Choroid plexus epithelial cell (primary cell): Measurements from ENCODE around the gene ELAVL1.

Experiments
- DNase-seq: peaks from one replicate; pipeline ENCODE4 v3.0.0-alpha.2; 2010; ENCODE audit warnings: low read depth
- H3K4me3 ChIP-seq: 2 replicates; pipeline ENCODE4 v1.5.1; 2011; ENCODE audit warnings: low read depth, mild to moderate bottlenecking, control low read depth, low read length, moderate library complexity
- CTCF ChIP-seq: conservative IDR thresholded peaks from 2 replicates; pipeline ENCODE4 v1.5.1; 2011; ENCODE audit warnings: low read depth, mild to moderate bottlenecking, control low read depth, inconsistent platforms, low read length, moderate library complexity

The ELAVL1 gene

GRCh38 chr19:7994114-7994513 lies 11.3 kb downstream of the ELAVL1 start:
- no peak for DNase-seq
- H3K4me3 ChIP-seq = no peak overlapping the region
- TF ChIP-seq CTCF = no peak

- no peak for DNase-seq
- H3K4me3 ChIP-seq = no peak overlapping the region
- no peak for TF ChIP-seq CTCF
Observed at GRCh38 chr19:7993560-7993959, 11.9 kb downstream of the ELAVL1 start.

- no peak for DNase-seq
- no peak for TF ChIP-seq CTCF
- H3K4me3 ChIP-seq = no peak overlapping the region
Observed at GRCh38 chr19:7992575-7992974, 12.9 kb downstream of the ELAVL1 start.

- TF ChIP-seq CTCF = no peak
- peak; percentile 33 for DNase-seq
Observed at GRCh38 chr19:7989071-7989575, 16.3 kb downstream of the ELAVL1 start.

GRCh38 chr19:7988307-7988706 lies 17.1 kb downstream of the ELAVL1 start:
- DNase-seq = no peak
- H3K4me3 ChIP-seq = no peak overlapping the region
- TF ChIP-seq CTCF = no peak

More at GRCh38 chr19:7989071-7989575, 16.3 kb downstream of the ELAVL1 start:
- no peak overlapping the region for H3K4me3 ChIP-seq

- H3K4me3 ChIP-seq = no peak overlapping the region
- no peak for TF ChIP-seq CTCF
- no peak for DNase-seq
Observed at GRCh38 chr19:7987114-7987768, 18.2 kb downstream of the ELAVL1 start.
